ENCODE results near the gene ELP6.

DNA sequence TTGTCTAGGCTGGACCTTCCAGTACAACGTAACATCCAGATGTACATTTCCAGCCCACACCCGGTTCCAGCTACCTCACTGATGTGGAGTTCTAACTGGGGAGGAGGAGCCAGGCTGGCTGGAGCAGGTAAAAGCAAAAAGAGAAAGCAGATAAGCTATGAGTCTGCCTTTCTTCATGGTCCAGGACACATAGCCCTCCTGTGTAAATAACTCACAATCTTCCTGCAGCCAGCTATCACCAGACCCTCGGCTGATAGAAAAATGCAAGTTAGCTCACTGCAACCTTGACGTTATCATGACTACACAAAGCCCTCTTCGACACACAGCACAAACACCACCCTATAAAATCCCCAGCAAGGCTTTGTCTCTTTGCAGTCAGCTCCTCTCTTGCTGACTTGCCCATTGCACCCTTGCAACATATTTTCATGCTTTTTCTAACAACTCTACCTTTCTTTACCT is 20.5 kb upstream of the ELP6 start:
- TF ChIP-seq MAX (IDR thresholded peaks at IDR 0.05; ENCODE audit: low read depth), result no peak
- no peak for TF ChIP-seq TCF12 (IDR thresholded peaks at IDR 0.05)
- TF ChIP-seq, protein P1, sequence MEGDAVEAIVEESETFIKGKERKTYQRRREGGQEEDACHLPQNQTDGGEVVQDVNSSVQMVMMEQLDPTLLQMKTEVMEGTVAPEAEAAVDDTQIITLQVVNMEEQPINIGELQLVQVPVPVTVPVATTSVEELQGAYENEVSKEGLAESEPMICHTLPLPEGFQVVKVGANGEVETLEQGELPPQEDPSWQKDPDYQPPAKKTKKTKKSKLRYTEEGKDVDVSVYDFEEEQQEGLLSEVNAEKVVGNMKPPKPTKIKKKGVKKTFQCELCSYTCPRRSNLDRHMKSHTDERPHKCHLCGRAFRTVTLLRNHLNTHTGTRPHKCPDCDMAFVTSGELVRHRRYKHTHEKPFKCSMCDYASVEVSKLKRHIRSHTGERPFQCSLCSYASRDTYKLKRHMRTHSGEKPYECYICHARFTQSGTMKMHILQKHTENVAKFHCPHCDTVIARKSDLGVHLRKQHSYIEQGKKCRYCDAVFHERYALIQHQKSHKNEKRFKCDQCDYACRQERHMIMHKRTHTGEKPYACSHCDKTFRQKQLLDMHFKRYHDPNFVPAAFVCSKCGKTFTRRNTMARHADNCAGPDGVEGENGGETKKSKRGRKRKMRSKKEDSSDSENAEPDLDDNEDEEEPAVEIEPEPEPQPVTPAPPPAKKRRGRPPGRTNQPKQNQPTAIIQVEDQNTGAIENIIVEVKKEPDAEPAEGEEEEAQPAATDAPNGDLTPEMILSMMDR (IDR thresholded peaks at IDR 0.05), result no peak
- no peak for TF ChIP-seq GABPA (IDR thresholded peaks at IDR 0.05; ENCODE audit: low read depth)
- TF ChIP-seq CHD2 (IDR thresholded peaks at IDR 0.05; ENCODE audit: low read length, partially characterized antibody), result no peak
- TF ChIP-seq EZH2phosphoT487 (IDR thresholded peaks at IDR 0.05; ENCODE audit: borderline replicate concordance, low read depth), result no peak
- TF ChIP-seq REST (IDR thresholded peaks at IDR 0.05; ENCODE audit: low read depth, low read length), result no peak
- TF ChIP-seq USF2 (IDR thresholded peaks at IDR 0.05; ENCODE audit: borderline replicate concordance, low read depth, low read length), result no peak
- TF ChIP-seq MEF2A (IDR thresholded peaks at IDR 0.05; ENCODE audit: borderline replicate concordance, low read depth), result no peak
- TF ChIP-seq NRF1 (IDR thresholded peaks at IDR 0.05; ENCODE audit: low read depth, low read length), result no peak
- TF ChIP-seq MXI1 (IDR thresholded peaks at IDR 0.05; ENCODE audit: low read depth, low read length), result no peak
- no peak for TF ChIP-seq EP300 (IDR thresholded peaks at IDR 0.05; ENCODE audit: borderline replicate concordance in 1 of 2, low read depth in 1 of 2, low read length in 1 of 2)
- TF ChIP-seq YY1 (IDR thresholded peaks at IDR 0.05; ENCODE audit: low read depth), result no peak
